ENCODE measurements around the gene GGT5. TPM values are rescaled to one million over a fixed set of nuclear protein-coding genes. Genes with fewer than 3 reads are reported as not detected.

The GGT5 gene
- total and polyA plus RNA-seq, 2 of the 13 experiments (the other 11 are each of a cell fraction or from before 2014, with no cell fraction given), result 0.69 to 3.1 TPM

DNA sequence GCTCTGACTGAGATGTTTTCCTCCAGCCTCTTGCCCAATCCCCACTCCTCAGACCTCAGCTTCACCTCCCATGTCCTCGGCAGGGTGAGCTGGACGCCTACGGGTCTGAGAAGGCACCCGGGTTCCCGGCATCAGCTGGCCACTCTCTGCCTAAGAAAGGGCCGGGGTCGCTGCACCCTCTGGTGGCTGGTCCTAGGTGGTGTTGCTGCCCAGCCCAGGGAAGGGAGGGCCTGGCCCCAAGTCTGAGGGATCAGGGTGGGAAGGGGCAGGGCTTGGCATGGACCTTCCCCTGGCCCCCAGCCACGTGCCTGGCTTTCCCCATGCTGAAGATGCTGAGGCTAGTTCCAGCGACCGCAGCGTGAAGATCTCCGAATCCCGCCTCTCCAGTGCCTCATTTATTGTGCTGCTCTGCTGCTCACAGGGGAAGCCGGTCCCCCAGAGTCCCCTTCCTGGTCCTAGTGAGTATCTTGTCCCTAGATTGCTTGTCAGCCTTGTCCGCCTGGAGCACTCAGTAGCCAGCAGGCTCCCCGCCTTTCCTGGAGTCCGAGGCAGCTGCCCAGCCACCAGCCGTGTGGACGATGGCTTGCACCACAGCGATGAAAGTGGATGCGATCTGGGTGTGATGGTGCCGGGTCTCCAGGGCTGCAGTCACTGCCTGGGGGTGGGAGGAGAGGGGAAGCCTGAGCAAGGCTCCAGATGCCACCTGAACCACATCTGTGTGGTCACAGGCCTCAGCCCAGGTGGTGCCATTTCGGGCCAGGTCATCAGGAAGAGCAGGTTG, 2.9 kb upstream of the GGT5 start (continued):
- no peak for TF ChIP-seq ZBTB42 (CRISPR knock-in tag; IDR thresholded peaks at IDR 0.05)
- TF ChIP-seq ZNF616 (CRISPR knock-in tag; IDR thresholded peaks at IDR 0.05; ENCODE audit: low read depth), result no peak
- TF ChIP-seq, protein P1, sequence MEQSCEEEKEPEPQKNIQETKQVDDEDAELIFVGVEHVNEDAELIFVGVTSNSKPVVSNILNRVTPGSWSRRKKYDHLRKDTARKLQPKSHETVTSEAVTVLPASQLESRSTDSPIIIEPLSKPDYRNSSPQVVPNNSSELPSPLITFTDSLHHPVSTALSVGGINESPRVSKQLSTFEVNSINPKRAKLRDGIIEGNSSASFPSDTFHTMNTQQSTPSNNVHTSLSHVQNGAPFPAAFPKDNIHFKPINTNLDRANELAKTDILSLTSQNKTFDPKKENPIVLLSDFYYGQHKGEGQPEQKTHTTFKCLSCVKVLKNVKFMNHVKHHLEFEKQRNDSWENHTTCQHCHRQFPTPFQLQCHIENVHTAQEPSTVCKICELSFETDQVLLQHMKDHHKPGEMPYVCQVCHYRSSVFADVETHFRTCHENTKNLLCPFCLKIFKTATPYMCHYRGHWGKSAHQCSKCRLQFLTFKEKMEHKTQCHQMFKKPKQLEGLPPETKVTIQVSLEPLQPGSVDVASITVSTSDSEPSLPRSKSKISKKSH (CRISPR knock-in tag; IDR thresholded peaks at IDR 0.05; ENCODE audit: borderline replicate concordance), result no peak
- no peak for TF ChIP-seq ETV5 (CRISPR knock-in tag; IDR thresholded peaks at IDR 0.05; ENCODE audit: borderline replicate concordance)
- TF ChIP-seq, protein P2, sequence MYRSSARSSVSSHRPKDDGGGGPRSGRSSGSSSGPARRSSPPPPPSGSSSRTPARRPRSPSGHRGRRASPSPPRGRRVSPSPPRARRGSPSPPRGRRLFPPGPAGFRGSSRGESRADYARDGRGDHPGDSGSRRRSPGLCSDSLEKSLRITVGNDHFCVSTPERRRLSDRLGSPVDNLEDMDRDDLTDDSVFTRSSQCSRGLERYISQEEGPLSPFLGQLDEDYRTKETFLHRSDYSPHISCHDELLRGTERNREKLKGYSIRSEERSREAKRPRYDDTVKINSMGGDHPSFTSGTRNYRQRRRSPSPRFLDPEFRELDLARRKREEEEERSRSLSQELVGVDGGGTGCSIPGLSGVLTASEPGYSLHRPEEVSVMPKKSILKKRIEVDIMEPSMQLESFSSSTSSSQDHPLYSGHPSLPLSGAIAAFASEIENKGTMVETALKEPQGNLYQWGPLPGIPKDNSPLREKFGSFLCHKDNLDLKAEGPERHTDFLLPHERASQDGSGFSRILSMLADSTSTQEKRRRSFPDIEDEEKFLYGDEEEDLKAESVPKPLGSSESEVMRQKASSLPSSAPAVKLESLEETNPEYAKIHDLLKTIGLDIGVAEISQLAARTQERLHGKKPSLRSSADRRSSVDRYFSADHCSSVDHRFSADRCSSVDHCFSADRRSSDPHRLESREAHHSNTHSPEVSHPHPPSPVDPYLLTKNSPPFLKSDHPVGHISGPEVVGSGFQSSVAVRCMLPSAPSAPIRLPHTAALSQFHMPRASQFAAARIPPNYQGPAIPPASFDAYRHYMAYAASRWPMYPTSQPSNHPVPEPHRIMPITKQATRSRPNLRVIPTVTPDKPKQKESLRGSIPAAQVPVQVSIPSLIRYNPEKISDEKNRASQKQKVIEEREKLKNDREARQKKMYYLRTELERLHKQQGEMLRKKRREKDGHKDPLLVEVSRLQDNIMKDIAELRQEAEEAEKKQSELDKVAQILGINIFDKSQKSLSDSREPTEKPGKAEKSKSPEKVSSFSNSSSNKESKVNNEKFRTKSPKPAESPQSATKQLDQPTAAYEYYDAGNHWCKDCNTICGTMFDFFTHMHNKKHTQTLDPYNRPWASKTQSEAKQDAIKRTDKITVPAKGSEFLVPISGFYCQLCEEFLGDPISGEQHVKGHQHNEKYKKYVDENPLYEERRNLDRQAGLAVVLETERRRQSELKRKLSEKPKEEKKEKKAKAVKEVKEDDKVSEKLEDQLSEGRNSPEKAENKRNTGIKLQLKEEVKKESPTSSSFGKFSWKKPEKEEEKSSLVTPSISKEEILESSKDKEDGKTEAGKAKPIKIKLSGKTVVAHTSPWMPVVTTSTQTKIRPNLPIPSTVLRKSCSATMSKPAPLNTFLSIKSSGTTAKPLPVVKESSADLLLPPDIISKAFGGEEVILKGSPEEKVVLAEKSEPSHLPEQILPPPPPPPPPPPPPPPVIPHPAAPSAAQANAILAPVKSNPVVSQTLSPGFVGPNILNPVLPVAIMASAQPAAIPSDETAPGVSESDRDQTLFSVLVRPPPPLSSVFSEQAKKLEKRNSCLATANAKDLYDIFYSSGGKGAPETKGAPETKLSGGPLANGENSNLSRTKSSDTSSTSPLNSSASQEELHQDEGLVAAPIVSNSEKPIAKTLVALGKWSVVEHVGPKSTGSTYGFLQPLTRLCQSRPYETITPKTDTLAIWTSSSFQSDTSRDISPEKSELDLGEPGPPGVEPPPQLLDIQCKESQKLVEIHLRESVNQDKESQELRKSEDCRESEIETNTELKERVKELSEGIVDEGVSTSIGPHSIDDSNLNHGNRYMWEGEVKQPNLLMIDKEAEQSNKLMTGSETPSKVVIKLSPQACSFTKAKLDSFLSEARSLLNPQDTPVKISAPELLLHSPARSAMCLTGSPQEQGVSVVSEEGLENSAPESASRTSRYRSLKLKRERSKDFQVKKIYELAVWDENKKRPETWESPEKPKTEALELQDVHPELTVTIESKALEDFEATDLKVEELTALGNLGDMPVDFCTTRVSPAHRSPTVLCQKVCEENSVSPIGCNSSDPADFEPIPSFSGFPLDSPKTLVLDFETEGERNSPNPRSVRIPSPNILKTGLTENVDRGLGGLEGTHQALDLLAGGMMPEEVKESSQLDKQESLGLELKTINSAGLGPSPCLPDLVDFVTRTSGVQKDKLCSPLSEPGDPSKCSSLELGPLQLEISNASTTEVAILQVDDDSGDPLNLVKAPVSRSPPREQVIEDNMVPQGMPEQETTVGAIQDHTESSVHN (CRISPR knock-in tag; IDR thresholded peaks at IDR 0.05), result no peak
- TF ChIP-seq, protein P3, sequence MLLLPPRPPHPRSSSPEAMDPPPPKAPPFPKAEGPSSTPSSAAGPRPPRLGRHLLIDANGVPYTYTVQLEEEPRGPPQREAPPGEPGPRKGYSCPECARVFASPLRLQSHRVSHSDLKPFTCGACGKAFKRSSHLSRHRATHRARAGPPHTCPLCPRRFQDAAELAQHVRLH (CRISPR knock-in tag; IDR thresholded peaks at IDR 0.05; ENCODE audit: borderline replicate concordance, low read depth), result no peak
- TF ChIP-seq FOXK1 (CRISPR knock-in tag; IDR thresholded peaks at IDR 0.05; ENCODE audit: borderline replicate concordance, low read depth), result no peak
- TF ChIP-seq, protein P4, sequence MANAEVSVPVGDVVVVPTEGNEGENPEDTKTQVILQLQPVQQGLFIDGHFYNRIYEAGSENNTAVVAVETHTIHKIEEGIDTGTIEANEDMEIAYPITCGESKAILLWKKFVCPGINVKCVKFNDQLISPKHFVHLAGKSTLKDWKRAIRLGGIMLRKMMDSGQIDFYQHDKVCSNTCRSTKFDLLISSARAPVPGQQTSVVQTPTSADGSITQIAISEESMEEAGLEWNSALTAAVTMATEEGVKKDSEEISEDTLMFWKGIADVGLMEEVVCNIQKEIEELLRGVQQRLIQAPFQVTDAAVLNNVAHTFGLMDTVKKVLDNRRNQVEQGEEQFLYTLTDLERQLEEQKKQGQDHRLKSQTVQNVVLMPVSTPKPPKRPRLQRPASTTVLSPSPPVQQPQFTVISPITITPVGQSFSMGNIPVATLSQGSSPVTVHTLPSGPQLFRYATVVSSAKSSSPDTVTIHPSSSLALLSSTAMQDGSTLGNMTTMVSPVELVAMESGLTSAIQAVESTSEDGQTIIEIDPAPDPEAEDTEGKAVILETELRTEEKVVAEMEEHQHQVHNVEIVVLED (CRISPR knock-in tag; IDR thresholded peaks at IDR 0.05; ENCODE audit: borderline replicate concordance), result no peak
- TF ChIP-seq ZNF550 (CRISPR knock-in tag; IDR thresholded peaks at IDR 0.05; ENCODE audit: borderline replicate concordance), result no peak
- no peak for TF ChIP-seq SALL2 (CRISPR knock-in tag; IDR thresholded peaks at IDR 0.05)

Data from HepG2 (cell line).